CD4-positive, CD25-positive, alpha-beta regulatory T cell (primary cell): Measurements from ENCODE around the gene PIK3CB. TPM values are rescaled to one million over a fixed set of nuclear protein-coding genes. Genes with fewer than 3 reads are reported as not detected.
"Not testable (repeated sequence)": the region's sequence is repeated elsewhere in the genome, so short reads cannot be mapped to it uniquely, and the experiment has no call there.

Experiments
- ATAC-seq, 2 donors: fragments of 150-1000 bp; cut with Tn5 transposase; one replicate each; pipeline ENCODE4 v1.10.0; 2021; ENCODE audit warnings: low read depth in 2 of 2, moderate number of reproducible peaks in 2 of 2, moderate library complexity in 1 of 2
- DNase-seq, 3 donors: peaks; one replicate each; pipeline versions ENCODE4 v3.0.0 to v3.0.0-alpha.2; 2012 to 2022; ENCODE audit warnings: mixed read lengths in 1 of 3
- H3K27ac ChIP-seq: one replicate; pipeline ENCODE4 v1.7.0; 2013; ENCODE audit warnings: mild to moderate bottlenecking, low read length; ENCODE audit not compliant: insufficient read depth, poor library complexity, severe bottlenecking
- H3K27me3 ChIP-seq: one replicate; pipeline ENCODE4 v1.7.0; 2013; ENCODE audit warnings: low read length; ENCODE audit not compliant: control insufficient read depth, insufficient read depth
- H3K36me3 ChIP-seq: one replicate; pipeline ENCODE4 v1.7.0; 2013; ENCODE audit warnings: mild to moderate bottlenecking, low read length, moderate library complexity; ENCODE audit not compliant: control insufficient read depth, insufficient read depth
- H3K4me1 ChIP-seq: 2 replicates; pipeline ENCODE4 v1.7.0; 2013; ENCODE audit warnings: mild to moderate bottlenecking, low read length; ENCODE audit not compliant: insufficient read depth, control insufficient read depth, poor library complexity, severe bottlenecking
- H3K4me3 ChIP-seq: one replicate; pipeline ENCODE4 v1.7.0; 2013; ENCODE audit warnings: low read depth, mild to moderate bottlenecking, low read length, moderate library complexity
- H3K9me3 ChIP-seq, 2 experiments: 1 replicate in 1 of 2; 2 replicates in 1 of 2; pipeline ENCODE4 v1.7.0; 2013; ENCODE audit warnings: low read length in 2 of 2, mild to moderate bottlenecking in 1 of 2, moderate library complexity in 1 of 2; ENCODE audit not compliant: control insufficient read depth in 2 of 2
- H3K27ac Mint-ChIP-seq, 3 donors: one replicate each; pipeline ENCODE4 v1.8.0; 2020 to 2022; ENCODE audit warnings: mild to moderate bottlenecking in 3 of 3, mixed read lengths in 3 of 3, moderate library complexity in 2 of 3
- H3K27me3 Mint-ChIP-seq: one replicate; pipeline ENCODE4 v1.8.0; 2022; ENCODE audit warnings: mild to moderate bottlenecking, mixed read lengths
- H3K36me3 Mint-ChIP-seq: one replicate; pipeline ENCODE4 v1.8.0; 2020; ENCODE audit warnings: mixed read lengths
- H3K4me1 Mint-ChIP-seq, 4 donors: one replicate each; pipeline ENCODE4 v1.8.0; 2020 to 2022; ENCODE audit warnings: mixed read lengths in 4 of 4, mild to moderate bottlenecking in 1 of 4
- H3K4me3 Mint-ChIP-seq, 4 donors: one replicate each; pipeline ENCODE4 v1.8.0; 2020 to 2022; ENCODE audit warnings: mild to moderate bottlenecking in 4 of 4, mixed read lengths in 4 of 4, moderate library complexity in 3 of 4
- H3K9me3 Mint-ChIP-seq, 7 donors: one replicate each; pipeline ENCODE4 v1.8.0; 2020 to 2022; ENCODE audit warnings: mixed read lengths in 7 of 7, mild to moderate bottlenecking in 3 of 7, moderate library complexity in 2 of 7
- polyA plus RNA-seq, 4 donors: library from polyadenylated mRNA; unstranded; fragments of 300-500 nt; fragmentation: Illumina TruSeq; gene quantifications; one replicate each; pipeline ENCODE4 v1.2.3, GENCODE V29; 2021
- total RNA-seq: library from RNA; stranded (reverse); gene quantifications from one replicate; pipeline ENCODE4 v1.2.3, GENCODE V29; 2022

Gene PIK3CB
- total and polyA plus RNA-seq, 5 donors from 2014 or later: 10.3 to 29.2 (median 13.3) TPM

DNA sequence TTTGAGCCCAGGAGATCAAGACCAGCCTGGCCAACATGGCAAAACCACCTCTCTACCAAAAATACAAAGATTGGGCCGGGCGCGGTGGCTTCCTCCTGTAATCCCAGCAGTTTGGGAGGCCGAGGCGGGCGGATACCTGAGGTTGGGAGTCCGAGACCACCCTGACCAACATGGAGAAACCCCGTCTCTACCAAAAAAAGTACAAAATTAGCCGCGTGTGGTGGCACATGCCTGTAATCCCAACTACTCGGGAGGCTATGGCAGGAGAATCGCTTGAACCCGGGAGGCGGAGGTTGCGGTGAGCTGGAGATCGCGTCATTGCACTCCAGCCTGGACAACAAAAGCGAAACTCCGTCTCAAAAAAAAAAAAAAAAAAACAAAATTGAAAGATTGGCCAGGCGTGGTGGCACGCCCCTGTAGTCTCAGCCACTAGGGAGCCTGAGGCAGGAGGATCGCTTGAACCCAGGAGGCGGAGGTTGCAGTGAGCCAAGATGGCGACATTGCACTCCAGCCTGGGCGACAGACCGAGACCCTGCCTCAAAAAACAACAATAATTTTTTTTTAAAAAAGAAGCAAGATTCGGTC lies 2.2 kb downstream of the PIK3CB start:
- H3K4me3 ChIP-seq, H3K9me3 ChIP-seq, H3K9me3 Mint-ChIP-seq, H3K27ac ChIP-seq, H3K27me3 Mint-ChIP-seq, H3K36me3 ChIP-seq, ATAC-seq, H3K27me3 ChIP-seq, DNase-seq: not testable (repeated sequence)
- H3K27ac Mint-ChIP-seq: peak overlapping the region in 1 of 3 donors; percentile 71
- H3K36me3 Mint-ChIP-seq: peaks cover 16% of the 10 kb centered on the region
- H3K4me1 Mint-ChIP-seq: peaks cover 18 to 39% (median 32%) of the 10 kb centered on the region in 4 donors
- H3K4me3 Mint-ChIP-seq: peak overlapping the region; percentile 52 to 91 (median 74)
- peaks cover 25% of the 10 kb centered on the region for H3K4me1 ChIP-seq

GRCh38 chr3:138829886-138830510 lies 4.7 kb downstream of the PIK3CB start:
- DNase-seq: no peak
- Histone ChIP-seq H3K9me3 (no peaks in the 10 kb centered on the region), H3K36me3 (peaks cover 5% of the 10 kb centered on the region), H3K27ac (no peak overlapping the region), H3K4me3 (no peak overlapping the region), H3K4me1 (peaks cover 18% of the 10 kb centered on the region), H3K27me3 (no peaks in the 10 kb centered on the region)
- Mint-ChIP-seq H3K9me3 (peaks cover 0 to 3% (median 0%) of the 10 kb centered on the region in 7 donors), H3K4me3 (peak overlapping the region in 1 of 4 donors; percentile 66), H3K36me3 (peaks cover 23% of the 10 kb centered on the region), H3K4me1 (peaks cover 16 to 41% (median 33%) of the 10 kb centered on the region in 4 donors), H3K27ac (no peak overlapping the region), H3K27me3 (peaks cover 1% of the 10 kb centered on the region)
- no peak for ATAC-seq

- peak overlapping the region in 2 of 4 donors; percentile 5 to 66 for H3K4me3 Mint-ChIP-seq
- ATAC-seq: no peak
- H3K27ac Mint-ChIP-seq: no peak overlapping the region
- no peak for DNase-seq
- H3K9me3 ChIP-seq: no peaks in the 10 kb centered on the region
- no peak overlapping the region for H3K4me3 ChIP-seq
- H3K4me1 ChIP-seq: peaks cover 15% of the 10 kb centered on the region
- peaks cover 25% of the 10 kb centered on the region for H3K36me3 Mint-ChIP-seq
- no peaks in the 10 kb centered on the region for H3K27me3 ChIP-seq
- H3K9me3 Mint-ChIP-seq: peaks cover 0 to 3% (median 0%) of the 10 kb centered on the region in 7 donors
- H3K27ac ChIP-seq: no peak overlapping the region
- H3K4me1 Mint-ChIP-seq: peaks cover 16 to 47% (median 34%) of the 10 kb centered on the region in 4 donors
- no peaks in the 10 kb centered on the region for H3K27me3 Mint-ChIP-seq
- peaks cover 5% of the 10 kb centered on the region for H3K36me3 ChIP-seq
Observed at GRCh38 chr3:138829097-138829496, 5.6 kb downstream of the PIK3CB start.

DNA sequence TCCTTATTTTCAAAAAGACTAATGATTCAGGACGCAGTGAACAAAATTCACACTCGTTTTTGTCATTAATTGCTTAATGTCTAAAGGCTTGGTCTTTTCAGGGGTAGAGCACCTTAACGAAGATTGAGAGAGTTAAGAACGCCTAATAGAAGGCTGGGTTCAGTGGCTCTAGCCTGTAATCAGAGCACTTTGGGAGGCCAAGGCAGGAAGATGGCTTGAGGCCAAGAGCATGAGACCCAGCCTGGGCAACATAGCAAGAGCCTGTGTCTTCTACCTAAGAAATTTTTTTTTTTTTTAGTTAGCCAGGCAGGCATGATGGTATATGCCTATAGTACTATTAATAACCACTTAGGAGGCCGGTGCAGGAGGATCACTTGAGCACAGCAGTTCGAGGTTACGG lies 7.5 kb downstream of the PIK3CB start:
- Mint-ChIP-seq H3K9me3 (peaks cover 0 to 3% (median 0%) of the 10 kb centered on the region in 7 donors), H3K4me3 (peak overlapping the region in 2 of 4 donors; percentile 16 to 33), H3K27ac (no peak overlapping the region), H3K36me3 (peaks cover 24% of the 10 kb centered on the region), H3K27me3 (no peaks in the 10 kb centered on the region), H3K4me1 (peaks cover 9 to 35% (median 26%) of the 10 kb centered on the region in 4 donors)
- DNase-seq (no peak), ATAC-seq (no peak)
- Histone ChIP-seq H3K9me3 (no peaks in the 10 kb centered on the region), H3K36me3 (peaks cover 5% of the 10 kb centered on the region), H3K27me3 (no peaks in the 10 kb centered on the region), H3K27ac (no peak overlapping the region), H3K4me1 (peaks cover under 1% of the 10 kb centered on the region), H3K4me3 (no peak overlapping the region)

DNA sequence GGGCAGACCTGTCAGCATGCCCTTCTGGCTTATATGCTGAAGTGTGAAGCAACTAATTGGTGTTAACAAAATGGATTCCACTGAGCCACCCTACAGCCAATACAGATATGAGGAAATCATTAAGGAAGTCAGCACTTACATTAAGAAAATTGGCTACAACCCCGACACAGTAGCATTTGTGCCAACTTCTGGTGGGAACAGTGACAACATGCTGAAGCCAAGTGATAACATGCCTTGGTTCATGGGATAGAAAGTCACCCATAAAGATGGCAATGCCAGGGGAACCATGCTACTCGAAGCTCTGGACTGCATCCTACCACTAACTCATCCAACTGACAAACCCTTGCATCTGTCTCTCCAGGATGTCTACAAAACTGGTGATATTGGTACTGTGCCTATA lies 9.4 kb downstream of the PIK3CB start:
- ATAC-seq: no peak
- no peaks in the 10 kb centered on the region for H3K4me1 ChIP-seq
- Mint-ChIP-seq H3K36me3 (peaks cover 19% of the 10 kb centered on the region), H3K4me3 (no peak overlapping the region), H3K27ac (no peak overlapping the region), H3K4me1 (peaks cover 5 to 35% (median 20%) of the 10 kb centered on the region in 4 donors), H3K9me3 (peaks cover 0 to 2% (median 0%) of the 10 kb centered on the region in 7 donors), H3K27me3 (no peaks in the 10 kb centered on the region)
- no peaks in the 10 kb centered on the region for H3K9me3 ChIP-seq
- H3K4me3 ChIP-seq: no peak overlapping the region
- H3K36me3 ChIP-seq: peaks cover 5% of the 10 kb centered on the region
- DNase-seq: no peak
- no peaks in the 10 kb centered on the region for H3K27me3 ChIP-seq
- H3K27ac ChIP-seq: no peak overlapping the region

DNA sequence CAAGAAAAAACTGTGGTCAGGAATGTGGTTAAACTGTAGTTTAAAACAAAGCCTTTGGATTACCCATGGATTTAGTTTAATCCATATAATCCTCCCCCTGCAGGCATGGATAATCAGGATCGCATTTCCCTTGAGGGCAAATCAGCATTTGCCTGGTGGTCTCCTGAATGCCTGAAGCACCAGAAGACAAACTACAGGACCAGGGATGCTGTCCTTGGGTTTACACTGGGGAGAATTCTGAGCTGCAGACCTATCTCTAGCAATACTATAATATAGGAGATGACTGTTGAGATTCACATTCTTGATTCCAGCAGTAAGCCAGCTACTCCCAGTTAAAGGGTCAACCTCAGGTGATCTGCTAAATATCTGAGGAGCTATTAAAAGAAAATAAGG lies 10.6 kb downstream of the PIK3CB start:
- Mint-ChIP-seq H3K4me3 (no peak overlapping the region), H3K27ac (no peak overlapping the region), H3K36me3 (peaks cover 14% of the 10 kb centered on the region), H3K27me3 (no peaks in the 10 kb centered on the region), H3K9me3 (no peaks in the 10 kb centered on the region), H3K4me1 (peaks cover 9 to 39% (median 16%) of the 10 kb centered on the region in 4 donors)
- no peaks in the 10 kb centered on the region for H3K9me3 ChIP-seq
- ATAC-seq (no peak), DNase-seq (no peak)
- no peaks in the 10 kb centered on the region for H3K4me1 ChIP-seq
- H3K27ac ChIP-seq: no peak overlapping the region
- no peak overlapping the region for H3K4me3 ChIP-seq
- H3K27me3 ChIP-seq: no peaks in the 10 kb centered on the region
- peaks cover 5% of the 10 kb centered on the region for H3K36me3 ChIP-seq

GRCh38 chr3:138820379-138820778 lies 14.3 kb downstream of the PIK3CB start:
- not testable (repeated sequence) for DNase-seq, H3K4me1 ChIP-seq, H3K27ac ChIP-seq, H3K27me3 ChIP-seq, H3K4me3 ChIP-seq, H3K27me3 Mint-ChIP-seq, H3K9me3 Mint-ChIP-seq, H3K9me3 ChIP-seq, H3K36me3 ChIP-seq, ATAC-seq, H3K36me3 Mint-ChIP-seq, H3K4me3 Mint-ChIP-seq
- H3K27ac Mint-ChIP-seq: peak overlapping the region in 1 of 3 donors; percentile 74
- peaks cover 16 to 53% (median 24%) of the 10 kb centered on the region in 4 donors for H3K4me1 Mint-ChIP-seq
